Left lung (tissue), 10 donors: ENCODE results near the gene EIF2B2. TPM values are rescaled to one million over a fixed set of nuclear protein-coding genes. Genes with fewer than 3 reads are reported as not detected.

ENCODE experiments used
- ATAC-seq: fragments of 200-7000 bp; cut with Tn5 transposase; one replicate; pipeline ENCODE4 v1.9.1; 2020; ENCODE audit warnings: moderate library complexity
- DNase-seq, 4 donors: peaks; one replicate each; pipeline ENCODE4 v3.0.0-alpha.2; 2013 to 2020
- H3K27ac ChIP-seq, 2 donors: fragments of 200-600 bp; sonication (generic) in 1 of 2; one replicate each; pipeline versions ENCODE4 v1.5.0 to v1.8.0; 2020 to 2021
- H3K27me3 ChIP-seq, 2 donors: fragments of 200-600 bp; sonication (generic) in 1 of 2; one replicate each; pipeline versions ENCODE4 v1.5.0 to v1.8.0; 2020 to 2021
- H3K36me3 ChIP-seq, 2 donors: fragments of 200-600 bp; sonication (generic) in 1 of 2; one replicate each; pipeline versions ENCODE4 v1.5.0 to v1.8.0; 2020 to 2021
- H3K4me1 ChIP-seq, 2 donors: fragments of 200-600 bp; one replicate each; pipeline ENCODE4 v1.8.0; 2021
- H3K4me3 ChIP-seq, 2 donors: fragments of 200-600 bp; sonication (generic) in 1 of 2; one replicate each; pipeline versions ENCODE4 v1.5.0 to v1.8.0; 2020 to 2021; ENCODE audit warnings: mild to moderate bottlenecking in 1 of 2
- H3K9me3 ChIP-seq, 2 donors: fragments of 200-600 bp; sonication (generic) in 1 of 2; one replicate each; pipeline versions ENCODE4 v1.5.0 to v1.8.0; 2020 to 2021
- CTCF ChIP-seq, 2 donors: fragments of 200-600 bp; sonication (generic) in 1 of 2; IDR thresholded peaks; one replicate each; pipeline versions ENCODE4 v1.5.0 to v1.8.0; 2021; ENCODE audit warnings: antibody characterized with exemption in 2 of 2
- intact Hi-C, 2 donors: fragments of 100-400 bp; cut with DNase I; formaldehyde crosslinking; loops; one replicate each; pipeline versions ENCODE4 v1.11.2 to v1.14.2; 2022
- polyA plus RNA-seq, 6 donors: library from polyadenylated mRNA; unstranded; fragments of 120-200 nt; gene quantifications; one replicate each; pipeline ENCODE4 v1.2.1, GENCODE V29; 2013; ENCODE audit not compliant: insufficient read length in 6 of 6
- total RNA-seq, 2 donors: library from RNA; stranded (reverse); fragmentation: NEBNext Ultra II Directional; extraction: Animal tissue kit (Norgen Biotek cat#: 25700); gene quantifications; one replicate each; pipeline ENCODE4 v1.2.1, GENCODE V29; 2021
- donor health status: DM: no; HTN: yes; CAD: no.
- donor health status: DM: no; HTN: no; CAD: no.

EIF2B2 gene
- total and polyA plus RNA-seq, 8 donors = 38.7 to 58.2 (median 46.7) TPM

DNA sequence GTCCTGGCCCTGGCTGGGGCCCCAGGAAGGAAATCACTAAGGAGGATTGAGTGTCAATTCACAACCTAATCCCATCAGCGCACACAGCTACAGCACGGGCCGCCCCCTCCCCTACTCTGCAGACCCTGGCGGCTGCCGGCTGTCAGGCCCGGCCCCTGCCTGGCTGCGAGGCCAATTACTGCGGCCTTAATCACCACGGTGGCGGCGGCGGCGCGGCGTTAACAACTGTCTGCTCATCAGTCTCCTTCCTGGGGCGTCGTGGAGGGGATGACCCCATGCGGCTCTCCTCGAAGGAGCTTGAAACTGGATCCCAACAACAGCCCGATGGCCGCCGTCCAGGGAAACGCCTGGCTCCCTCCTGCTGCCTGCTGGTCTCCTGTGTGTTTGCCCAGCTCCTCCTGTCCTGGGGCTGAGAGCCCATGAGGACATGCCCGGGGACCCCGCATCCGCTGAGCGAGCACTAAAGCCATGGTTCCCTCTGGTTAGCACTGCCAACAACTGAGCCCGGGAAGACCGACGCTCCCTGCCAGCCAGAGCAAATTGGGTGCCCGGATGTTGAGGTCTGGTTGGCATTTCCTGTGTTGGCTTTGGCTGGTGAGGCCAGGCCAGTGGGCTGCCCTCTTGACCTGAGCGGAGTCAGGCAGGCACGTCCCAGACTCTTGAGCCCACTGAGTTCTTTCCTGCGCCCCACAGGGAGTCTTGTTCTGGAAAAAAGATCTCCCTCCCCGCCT, 21.8 kb upstream of the EIF2B2 start:
- no peak overlapping the region for H3K27ac ChIP-seq
- no peaks in the 10 kb centered on the region for H3K27me3 ChIP-seq
- no peak for TF ChIP-seq CTCF (IDR thresholded peaks at IDR 0.05)
- peak; percentile 20 for ATAC-seq
- intact Hi-C loops = no loop called here
- DNase-seq = peak in 2 of 4 donors; percentile 54 to 75
- no peaks in the 10 kb centered on the region for H3K36me3 ChIP-seq
- no peaks in the 10 kb centered on the region for H3K9me3 ChIP-seq
- H3K4me1 ChIP-seq = no peaks in the 10 kb centered on the region
- H3K4me3 ChIP-seq = no peak overlapping the region

- Histone ChIP-seq H3K4me1 (no peaks in the 10 kb centered on the region), H3K27ac (no peak overlapping the region)
- no peak for TF ChIP-seq CTCF (IDR thresholded peaks at IDR 0.05)
Observed at GRCh38 chr14:74981462-74981782, 21.3 kb upstream of the EIF2B2 start.

DNA sequence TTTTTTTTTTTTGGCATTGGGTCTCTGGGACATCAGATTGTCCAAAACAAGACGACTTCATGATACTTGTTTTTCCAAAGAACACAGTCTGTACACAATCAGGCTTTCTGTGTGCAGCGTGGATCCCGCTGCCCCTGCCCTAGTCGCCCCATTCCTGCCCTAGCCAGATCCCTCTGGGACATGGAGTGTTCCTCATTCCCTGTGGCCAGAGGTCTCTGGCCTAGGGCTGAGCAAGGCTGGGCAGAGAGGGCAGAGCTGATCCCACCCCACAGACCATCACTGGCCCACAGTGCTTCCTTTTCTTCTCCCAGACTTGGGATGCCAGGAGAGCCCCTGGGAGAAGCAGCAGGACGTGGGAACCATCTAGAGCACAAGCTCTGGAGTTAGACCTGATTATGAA, 20.9 kb upstream of the EIF2B2 start:
- TF ChIP-seq CTCF (IDR thresholded peaks at IDR 0.05) = no peak
- Histone ChIP-seq H3K27me3 (no peaks in the 10 kb centered on the region), H3K27ac (no peak overlapping the region), H3K36me3 (no peaks in the 10 kb centered on the region), H3K4me1 (no peaks in the 10 kb centered on the region), H3K4me3 (no peak overlapping the region), H3K9me3 (no peaks in the 10 kb centered on the region)
- intact Hi-C loops = no loop called here
- ATAC-seq = no peak
- no peak for DNase-seq

More at GRCh38 chr14:74981462-74981782, 21.3 kb upstream of the EIF2B2 start:
- no peaks in the 10 kb centered on the region for H3K9me3 ChIP-seq
- no peaks in the 10 kb centered on the region for H3K36me3 ChIP-seq
- no peak overlapping the region for H3K4me3 ChIP-seq
- ATAC-seq (no peak), DNase-seq (no peak)
- intact Hi-C loops = no loop called here
- H3K27me3 ChIP-seq = no peaks in the 10 kb centered on the region

DNA sequence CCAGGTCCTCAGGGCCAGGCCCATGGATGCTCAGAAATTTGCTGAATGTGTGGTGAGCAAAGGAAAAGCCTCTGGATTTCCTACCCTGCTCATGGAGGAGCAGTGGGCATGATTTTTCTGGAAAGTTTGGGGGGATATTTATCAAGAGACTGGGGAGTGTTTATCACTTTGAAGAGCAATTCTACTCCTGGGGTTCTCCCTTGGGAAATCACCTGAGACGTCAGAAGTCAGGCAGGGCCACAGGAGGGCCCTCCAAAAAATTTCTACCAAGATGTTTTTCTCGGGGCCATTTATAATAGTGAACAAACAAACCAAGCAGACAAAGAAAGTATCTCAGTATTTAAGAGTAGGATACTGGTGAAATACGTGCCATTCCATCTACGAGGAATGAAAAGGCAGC, 20.1 kb upstream of the EIF2B2 start:
- no peak for DNase-seq
- intact Hi-C loops = no loop called here
- Histone ChIP-seq H3K27ac (no peak overlapping the region), H3K4me1 (no peaks in the 10 kb centered on the region), H3K4me3 (no peak overlapping the region), H3K36me3 (no peaks in the 10 kb centered on the region), H3K27me3 (no peaks in the 10 kb centered on the region), H3K9me3 (no peaks in the 10 kb centered on the region)
- no peak for ATAC-seq
- no peak for TF ChIP-seq CTCF (IDR thresholded peaks at IDR 0.05)

GRCh38 chr14:74983343-74983742, 19.4 kb upstream of the EIF2B2 start:
- intact Hi-C loops = no loop called here
- DNase-seq = no peak
- no peaks in the 10 kb centered on the region for H3K36me3 ChIP-seq
- no peak overlapping the region for H3K4me3 ChIP-seq
- H3K4me1 ChIP-seq = no peaks in the 10 kb centered on the region
- no peaks in the 10 kb centered on the region for H3K27me3 ChIP-seq
- no peak for TF ChIP-seq CTCF (IDR thresholded peaks at IDR 0.05)
- no peak for ATAC-seq
- no peak overlapping the region for H3K27ac ChIP-seq
- no peaks in the 10 kb centered on the region for H3K9me3 ChIP-seq
